SU-DHL-6 (cell line): Measurements from ENCODE around the gene SRGAP1.

Experiments
- H2AFZ ChIP-seq: fragments of 200-600 bp; sonication (generic); 2 replicates; pipeline ENCODE4 v1.6.1; 2014; ENCODE audit warnings: low read depth, mild to moderate bottlenecking, moderate library complexity, mixed read lengths, antibody characterized with exemption, low read length; ENCODE audit not compliant: severe bottlenecking
- H3F3A ChIP-seq: fragments of 200-600 bp; shearing (Covaris generic); 2 replicates; pipeline ENCODE4 v1.6.0; 2016; ENCODE audit warnings: antibody characterized with exemption, mild to moderate bottlenecking; ENCODE audit not compliant: insufficient read depth
- H3K27ac ChIP-seq: fragments of 200-600 bp; sonication (generic); 2 replicates; pipeline ENCODE4 v1.5.1; 2016; ENCODE audit warnings: low read depth, mild to moderate bottlenecking, low read length, moderate library complexity, mixed read lengths
- H3K27me3 ChIP-seq: fragments of 200-600 bp; sonication (generic), shearing (Covaris generic); 2 replicates; pipeline ENCODE4 v1.6.0; 2014; ENCODE audit warnings: mild to moderate bottlenecking, low read length
- H3K36me3 ChIP-seq: fragments of 200-600 bp; sonication (generic); 2 replicates; pipeline ENCODE4 v1.6.1; 2014; ENCODE audit warnings: mild to moderate bottlenecking, low read length, mixed read lengths
- H3K4me2 ChIP-seq: fragments of 300-600, 200-600 bp; shearing (Covaris generic), sonication (generic); 2 replicates; pipeline ENCODE4 v1.6.0; 2014; ENCODE audit warnings: low read length, low read depth, mild to moderate bottlenecking; ENCODE audit not compliant: poor library complexity, severe bottlenecking
- H3K4me3 ChIP-seq: fragments of 200-600 bp; sonication (generic); 2 replicates; pipeline ENCODE4 v1.5.1; 2014; ENCODE audit warnings: antibody characterized with exemption, low read length, mild to moderate bottlenecking, mixed read lengths; ENCODE audit not compliant: insufficient read depth, poor library complexity, severe bottlenecking
- H3K79me2 ChIP-seq: fragments of 200-600 bp; sonication (generic); 2 replicates; pipeline ENCODE4 v1.6.1; 2014; ENCODE audit warnings: mild to moderate bottlenecking, low read length, moderate library complexity; ENCODE audit not compliant: insufficient read depth
- H3K9ac ChIP-seq: fragments of 200-600 bp; sonication (generic); 2 replicates; pipeline ENCODE4 v1.7.0; 2014; ENCODE audit warnings: mild to moderate bottlenecking, low read length
- H3K9me2 ChIP-seq: fragments of 200-600 bp; sonication (generic); replicated peaks from 2 replicates; pipeline ENCODE4 v1.6.1; 2014; ENCODE audit warnings: low read length; ENCODE audit not compliant: insufficient read depth
- H3K9me3 ChIP-seq: fragments of 200-600 bp; sonication (generic); 2 replicates; pipeline ENCODE4 v1.6.1; 2014; ENCODE audit warnings: low read length, mixed read lengths; ENCODE audit not compliant: insufficient read depth
- H4K20me1 ChIP-seq: fragments of 200-600 bp; sonication (generic); 2 replicates; pipeline ENCODE4 v1.6.1; 2014; ENCODE audit warnings: low read depth, mild to moderate bottlenecking, antibody characterized with exemption, low read length, moderate library complexity, mixed read lengths
- EZH2phosphoT487 ChIP-seq: fragments of 200-600 bp; sonication (generic), shearing (Covaris generic); conservative IDR thresholded peaks from 2 replicates; pipeline ENCODE4 v1.6.1; 2018; ENCODE audit warnings: mild to moderate bottlenecking, antibody characterized with exemption, low read length, moderate library complexity, mixed read lengths
- TF ChIP-seq, protein P1 (sequence below): fragments of 200-600 bp; sonication (generic); IDR thresholded peaks from one replicate; pipeline ENCODE4 v1.5.1; 2017; ENCODE audit warnings: antibody characterized with exemption, mild to moderate bottlenecking, low read length, moderate library complexity; ENCODE audit not compliant: insufficient read depth, poor library complexity, severe bottlenecking

The SRGAP1 gene

GRCh38 chr12:64056741-64057140 is 212.2 kb downstream of the SRGAP1 start:
- H3K27me3 ChIP-seq, result no peaks in the 10 kb centered on the region
- H2AFZ ChIP-seq, result no peak overlapping the region
- H3K4me3 ChIP-seq, result no peak overlapping the region
- TF ChIP-seq EZH2phosphoT487, result no peak
- TF ChIP-seq, protein P1, sequence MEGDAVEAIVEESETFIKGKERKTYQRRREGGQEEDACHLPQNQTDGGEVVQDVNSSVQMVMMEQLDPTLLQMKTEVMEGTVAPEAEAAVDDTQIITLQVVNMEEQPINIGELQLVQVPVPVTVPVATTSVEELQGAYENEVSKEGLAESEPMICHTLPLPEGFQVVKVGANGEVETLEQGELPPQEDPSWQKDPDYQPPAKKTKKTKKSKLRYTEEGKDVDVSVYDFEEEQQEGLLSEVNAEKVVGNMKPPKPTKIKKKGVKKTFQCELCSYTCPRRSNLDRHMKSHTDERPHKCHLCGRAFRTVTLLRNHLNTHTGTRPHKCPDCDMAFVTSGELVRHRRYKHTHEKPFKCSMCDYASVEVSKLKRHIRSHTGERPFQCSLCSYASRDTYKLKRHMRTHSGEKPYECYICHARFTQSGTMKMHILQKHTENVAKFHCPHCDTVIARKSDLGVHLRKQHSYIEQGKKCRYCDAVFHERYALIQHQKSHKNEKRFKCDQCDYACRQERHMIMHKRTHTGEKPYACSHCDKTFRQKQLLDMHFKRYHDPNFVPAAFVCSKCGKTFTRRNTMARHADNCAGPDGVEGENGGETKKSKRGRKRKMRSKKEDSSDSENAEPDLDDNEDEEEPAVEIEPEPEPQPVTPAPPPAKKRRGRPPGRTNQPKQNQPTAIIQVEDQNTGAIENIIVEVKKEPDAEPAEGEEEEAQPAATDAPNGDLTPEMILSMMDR, result no peak
- no peaks in the 10 kb centered on the region for H3K9me3 ChIP-seq
- H3K4me2 ChIP-seq, result no peak overlapping the region
- H3K79me2 ChIP-seq, result no peaks in the 10 kb centered on the region
- H4K20me1 ChIP-seq, result no peaks in the 10 kb centered on the region
- no peaks in the 10 kb centered on the region for H3K9me2 ChIP-seq
- H3F3A ChIP-seq, result no peaks in the 10 kb centered on the region
- no peaks in the 10 kb centered on the region for H3K36me3 ChIP-seq
- no peak overlapping the region for H3K27ac ChIP-seq
- no peak overlapping the region for H3K9ac ChIP-seq

DNA sequence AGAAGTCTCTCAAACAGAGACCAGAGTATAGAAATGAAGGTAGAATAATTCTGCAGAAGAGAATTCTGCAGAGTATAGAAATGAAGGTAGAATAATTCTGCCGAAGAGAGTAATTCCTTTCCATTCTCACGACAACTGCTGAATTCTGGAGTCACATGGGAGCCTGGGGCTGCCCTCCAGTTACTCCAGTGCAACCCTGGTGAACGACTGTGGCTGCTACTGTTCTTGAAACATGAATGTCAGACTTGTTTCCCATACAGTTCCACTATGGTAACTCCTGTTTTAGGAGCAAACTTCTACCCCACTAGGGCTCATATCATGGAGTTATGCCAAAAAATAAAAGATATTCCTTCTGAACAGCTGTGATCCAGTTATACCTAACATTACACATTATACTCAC is 213.2 kb downstream of the SRGAP1 start:
- H3F3A ChIP-seq, result no peaks in the 10 kb centered on the region
- H3K36me3 ChIP-seq, result no peaks in the 10 kb centered on the region
- H3K4me3 ChIP-seq, result no peak overlapping the region
- no peaks in the 10 kb centered on the region for H3K9me2 ChIP-seq
- no peaks in the 10 kb centered on the region for H4K20me1 ChIP-seq
- no peak overlapping the region for H3K9ac ChIP-seq
- H3K27me3 ChIP-seq, result no peaks in the 10 kb centered on the region
- no peak for TF ChIP-seq EZH2phosphoT487
- TF ChIP-seq, protein P1, result no peak
- H3K4me2 ChIP-seq, result no peak overlapping the region
- no peaks in the 10 kb centered on the region for H3K9me3 ChIP-seq
- no peak overlapping the region for H2AFZ ChIP-seq
- no peak overlapping the region for H3K27ac ChIP-seq
- H3K79me2 ChIP-seq, result no peaks in the 10 kb centered on the region

DNA sequence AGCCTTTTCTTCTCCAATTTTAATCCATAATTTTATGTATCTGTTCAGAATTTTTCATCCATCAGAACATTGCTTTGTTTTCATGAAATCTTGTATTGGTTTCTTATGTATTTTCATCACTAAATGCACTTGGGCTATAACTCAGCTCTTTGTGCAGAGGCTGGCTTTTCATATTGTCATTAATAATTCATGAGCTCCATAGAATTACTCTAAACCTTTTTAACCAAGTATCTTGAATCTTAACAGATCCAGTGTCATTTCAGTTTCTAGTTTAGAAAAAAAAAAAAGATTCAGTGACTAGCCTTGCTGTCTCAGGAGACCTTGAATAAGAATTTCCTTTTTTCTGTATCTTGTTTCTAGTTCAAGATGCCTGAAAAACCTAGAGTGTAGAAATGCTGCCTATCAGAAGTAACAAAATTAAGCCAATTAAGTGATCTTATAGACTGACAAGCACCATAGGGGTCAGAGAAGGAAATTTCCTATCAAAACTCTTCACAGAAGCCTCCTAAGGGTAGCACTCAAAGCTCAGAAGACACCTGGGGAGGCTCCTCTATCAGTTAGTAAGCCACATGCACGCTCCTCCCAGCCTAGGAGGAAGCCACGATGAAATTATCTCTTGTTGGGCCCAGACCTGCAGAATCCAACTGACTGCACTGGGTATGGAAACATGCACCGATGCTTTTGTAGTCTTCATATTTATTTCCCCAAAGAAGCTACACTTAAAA is 214.2 kb downstream of the SRGAP1 start:
- Histone ChIP-seq H3K79me2 (no peaks in the 10 kb centered on the region), H3K27ac (no peak overlapping the region), H3K9me3 (no peaks in the 10 kb centered on the region), H4K20me1 (no peaks in the 10 kb centered on the region), H3F3A (no peaks in the 10 kb centered on the region), H3K9ac (no peak overlapping the region), H2AFZ (no peak overlapping the region), H3K27me3 (no peaks in the 10 kb centered on the region), H3K4me2 (no peak overlapping the region), H3K36me3 (no peaks in the 10 kb centered on the region), H3K4me3 (no peak overlapping the region), H3K9me2 (no peaks in the 10 kb centered on the region)
- TF ChIP-seq, protein P1, result no peak
